Occipital lobe (tissue), 2 donors: ENCODE results near the gene ETFB. TPM values are rescaled to one million over a fixed set of nuclear protein-coding genes. Genes with fewer than 3 reads are reported as not detected.
"Not testable (repeated sequence)": the region's sequence is repeated elsewhere in the genome, so short reads cannot be mapped to it uniquely, and the experiment has no call there.

Experiments used
- DNase-seq: peaks from one replicate; lab custom pipeline; 2025; lab: John Stamatoyannopoulos, UW
- total RNA-seq: library from RNA; depleted of rRNA; stranded (reverse); fragments of >200 nt; gene quantifications from one replicate; pipeline ENCODE4 v1.2.3, GENCODE V29; 2014

The ETFB gene
- total RNA-seq = 49.8 TPM

GRCh38 chr19:51365965-51366388 is at the start of gene ETFB:
Gene ETFB (minus strand): TSS chr19:51366388. CDS start chr19:51366326, 62 bp downstream.
- DNase-seq = no peak

GRCh38 chr19:51415187-51415586 is 49.0 kb upstream of the ETFB start:
- no peak for DNase-seq

GRCh38 chr19:51410950-51411748 is 45.0 kb upstream of the ETFB start:
- DNase-seq = no peak

DNA sequence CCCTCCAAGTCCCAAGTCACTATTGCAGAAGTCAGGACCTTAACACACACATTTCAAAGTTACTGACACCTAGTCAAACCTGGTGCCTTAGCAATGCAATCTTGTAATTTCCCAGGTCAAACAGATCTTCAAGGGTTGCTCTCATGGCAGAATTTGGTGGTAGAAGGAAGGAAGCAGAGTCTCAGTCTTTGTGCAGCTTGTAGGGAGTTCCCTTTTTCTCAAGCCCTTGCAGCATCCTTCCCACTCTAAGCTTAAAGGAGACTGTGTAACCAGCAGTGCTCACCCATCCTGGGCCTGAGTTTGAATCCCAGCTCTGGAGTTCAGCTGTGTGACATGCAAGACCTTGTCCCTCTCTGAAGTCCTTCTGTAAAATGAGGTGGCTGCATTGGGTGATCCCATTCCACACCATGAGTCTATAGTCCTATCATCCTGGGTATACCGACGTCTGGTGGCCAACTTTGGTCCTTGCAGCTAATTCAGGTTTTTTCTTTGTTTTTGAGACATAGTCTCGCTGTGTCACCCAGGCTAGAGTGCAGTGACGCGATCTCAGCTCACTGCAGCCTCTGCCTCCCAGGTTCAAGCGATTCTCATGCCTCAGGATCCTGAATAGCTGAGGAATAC is 41.4 kb upstream of the ETFB start:
- DNase-seq = no peak

DNA sequence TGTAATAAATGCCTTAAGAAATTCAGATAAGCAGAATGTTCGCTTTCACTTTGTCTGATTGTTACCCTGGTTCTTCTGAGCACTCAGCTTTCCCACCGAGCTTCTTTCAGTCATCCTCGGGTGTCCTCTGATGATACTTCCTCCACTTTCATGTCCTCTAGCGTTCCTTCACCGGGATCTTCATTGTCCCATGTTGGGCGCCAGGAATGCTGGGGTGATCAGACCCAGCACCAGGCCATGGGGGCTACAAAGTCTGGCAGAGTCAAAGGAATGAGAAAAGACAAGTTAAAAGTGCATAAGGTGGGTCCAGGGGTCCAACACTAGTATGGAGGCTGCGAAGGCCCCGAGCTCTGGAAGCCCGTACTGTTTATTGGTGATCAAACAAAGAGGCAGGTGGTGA is 35.9 kb upstream of the ETFB start:
- DNase-seq = no peak

DNA sequence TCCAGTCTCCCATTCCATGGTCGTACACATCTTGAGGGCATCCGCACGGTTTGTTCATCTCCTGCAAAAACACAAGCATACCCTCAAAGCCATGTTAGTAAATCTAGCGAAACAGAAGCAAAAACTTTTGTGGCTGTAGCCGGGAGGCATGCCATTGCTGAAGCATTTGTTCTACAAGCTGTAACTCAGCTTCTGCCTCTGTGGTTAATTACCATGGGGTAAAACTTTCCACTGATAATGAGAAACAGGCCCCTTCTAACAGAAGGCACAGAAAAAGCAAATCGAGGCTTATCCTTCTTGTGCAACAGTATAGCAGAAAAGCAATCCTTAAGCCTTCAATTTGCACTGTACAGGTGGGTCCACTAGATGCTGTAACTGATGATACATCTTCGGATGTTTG is 33.7 kb upstream of the ETFB start:
- DNase-seq = not testable (repeated sequence)

DNA sequence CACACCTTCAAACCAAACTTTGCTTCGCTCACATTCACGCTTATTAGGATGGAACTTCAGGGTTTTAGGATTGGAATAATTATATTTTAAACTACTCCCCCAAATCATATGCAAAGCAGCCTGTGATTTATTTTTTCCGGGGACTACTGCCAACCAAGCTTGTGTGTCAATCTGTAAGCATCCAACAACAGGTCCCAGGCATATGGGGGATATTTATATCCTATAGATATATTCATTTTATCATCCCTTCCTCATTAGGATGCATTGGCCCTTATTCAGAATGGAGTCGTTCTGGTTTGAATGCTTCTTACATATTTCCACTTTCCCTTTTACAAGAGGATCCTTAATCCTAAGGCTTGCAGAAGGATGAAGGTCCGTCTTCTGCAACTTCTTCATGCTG is 33.0 kb upstream of the ETFB start:
- no peak for DNase-seq

DNA sequence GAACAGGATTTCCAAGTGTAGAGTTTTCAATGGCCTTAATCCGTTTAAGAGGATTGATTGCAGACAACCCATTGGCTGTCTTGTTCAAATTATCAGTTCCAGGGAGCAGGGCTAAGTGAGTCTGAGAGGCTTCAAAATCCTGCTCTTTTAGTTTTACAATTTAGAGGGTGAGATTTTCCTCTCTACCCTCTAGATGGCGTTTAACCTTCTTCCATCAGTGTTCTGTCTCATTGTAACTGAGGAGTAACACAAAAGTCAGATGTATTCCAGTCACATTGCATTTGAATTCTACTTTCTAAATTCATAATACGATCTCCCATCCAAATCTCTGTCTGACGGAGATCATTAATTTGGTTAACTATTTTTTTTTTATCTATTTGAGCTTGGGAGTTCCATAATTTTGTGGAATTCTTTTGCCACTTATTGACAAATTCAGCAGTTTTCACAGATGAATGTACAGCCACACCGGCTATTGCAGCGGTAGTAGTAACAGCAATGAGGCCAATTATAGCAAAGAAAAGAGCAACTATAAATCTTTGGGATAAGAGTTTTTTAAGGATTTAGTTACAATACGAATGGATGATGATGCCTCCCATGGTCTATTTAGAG is 32.0 kb upstream of the ETFB start:
- no peak for DNase-seq

DNA sequence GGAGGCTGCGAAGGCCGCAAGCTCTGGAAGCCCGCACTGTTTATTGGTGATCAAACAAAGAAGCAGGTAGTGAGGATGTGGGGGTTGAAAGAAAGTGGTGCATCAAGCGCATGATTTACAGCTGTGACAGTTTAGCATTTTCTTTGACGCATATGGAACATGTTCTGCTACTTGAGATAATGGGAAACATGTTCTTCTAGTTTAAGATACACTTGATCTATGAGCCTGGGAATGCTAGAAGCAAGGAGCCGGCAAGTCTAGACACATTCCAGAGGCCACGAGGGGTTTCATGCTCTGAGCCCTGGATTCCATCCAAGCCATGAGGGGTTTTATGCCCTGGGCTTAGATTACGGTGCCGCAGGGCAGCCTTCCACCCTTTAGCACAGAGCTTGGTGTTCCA is 31.3 kb upstream of the ETFB start:
- DNase-seq = not testable (repeated sequence)

DNA sequence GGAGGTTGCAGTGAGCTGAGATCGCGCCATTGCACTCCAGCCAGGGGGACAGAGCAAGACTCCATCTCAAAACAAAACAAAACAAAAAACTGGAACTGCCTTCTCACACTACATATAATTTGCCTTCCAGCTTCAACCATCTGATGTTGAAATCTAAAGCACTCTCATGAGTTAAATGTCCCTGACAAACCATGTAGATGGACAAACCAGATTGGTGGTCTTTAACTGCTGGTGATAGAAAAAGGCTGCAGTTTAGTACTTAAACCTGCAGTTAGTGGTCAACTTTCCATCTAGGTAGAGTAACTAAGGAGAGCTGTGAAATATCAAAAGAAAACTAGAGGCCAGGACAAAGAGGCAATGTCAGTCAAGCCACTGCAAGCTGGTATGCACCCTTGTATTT is 30.0 kb upstream of the ETFB start:
- DNase-seq = no peak

- peak; percentile 90 for DNase-seq
Observed at GRCh38 chr19:51394050-51394836, 28.1 kb upstream of the ETFB start.

- DNase-seq = no peak
Observed at GRCh38 chr19:51392701-51393100, 26.5 kb upstream of the ETFB start.

GRCh38 chr19:51391073-51391611 is 25.0 kb upstream of the ETFB start:
- DNase-seq = no peak

GRCh38 chr19:51389143-51389542 is 23.0 kb upstream of the ETFB start:
- no peak for DNase-seq

DNA sequence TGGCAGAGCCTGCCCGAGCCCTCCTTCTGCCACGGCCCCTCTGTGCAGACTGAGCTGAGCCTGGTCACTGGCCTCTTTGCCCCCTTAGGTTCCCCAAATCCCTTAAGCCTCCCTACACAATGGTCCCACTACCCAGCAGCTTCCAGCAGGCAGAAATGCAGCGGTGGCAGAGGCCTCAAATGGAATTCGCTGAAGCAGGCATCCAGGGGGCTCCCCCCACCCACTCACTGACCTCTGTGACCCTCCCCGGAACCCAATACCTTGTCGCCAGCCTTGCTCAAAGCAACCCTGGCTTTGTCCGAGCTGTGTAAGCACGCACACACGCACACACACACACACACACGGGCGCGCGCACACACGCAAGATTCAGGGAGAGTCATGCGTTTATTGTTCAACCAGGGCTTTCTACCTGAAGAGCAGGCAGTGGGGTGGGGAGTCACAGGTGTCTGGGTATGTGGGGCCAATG is 21.8 kb upstream of the ETFB start, which contains the start of gene LIM2:
Gene LIM2 (minus strand): TSS at position 51 of the 466 bp plus-strand sequence. CDS start 531 bp downstream, outside the sequence.
- DNase-seq = no peak

- no peak for DNase-seq
Observed at GRCh38 chr19:51386882-51387520, 20.8 kb upstream of the ETFB start.

DNA sequence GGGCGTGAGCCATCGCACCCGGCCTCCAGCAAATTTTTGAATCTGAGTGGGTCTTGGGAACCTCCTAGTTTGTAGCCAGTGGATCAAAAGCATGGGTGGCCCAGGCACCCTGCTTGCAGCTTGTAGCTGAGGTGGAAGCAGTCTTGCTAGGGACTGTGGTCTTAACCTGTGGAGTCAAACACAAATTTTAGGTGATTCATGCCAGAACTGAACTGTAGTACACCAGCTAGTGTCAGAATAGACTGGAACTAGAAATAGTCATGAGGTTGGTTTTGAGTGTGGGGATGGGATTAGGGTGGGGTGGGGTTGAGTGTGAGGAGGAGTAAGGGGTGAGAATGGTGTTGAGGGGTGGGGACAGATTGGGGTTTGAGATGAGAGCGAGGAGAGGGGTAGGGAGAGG is 15.8 kb upstream of the ETFB start:
- DNase-seq = no peak

DNA sequence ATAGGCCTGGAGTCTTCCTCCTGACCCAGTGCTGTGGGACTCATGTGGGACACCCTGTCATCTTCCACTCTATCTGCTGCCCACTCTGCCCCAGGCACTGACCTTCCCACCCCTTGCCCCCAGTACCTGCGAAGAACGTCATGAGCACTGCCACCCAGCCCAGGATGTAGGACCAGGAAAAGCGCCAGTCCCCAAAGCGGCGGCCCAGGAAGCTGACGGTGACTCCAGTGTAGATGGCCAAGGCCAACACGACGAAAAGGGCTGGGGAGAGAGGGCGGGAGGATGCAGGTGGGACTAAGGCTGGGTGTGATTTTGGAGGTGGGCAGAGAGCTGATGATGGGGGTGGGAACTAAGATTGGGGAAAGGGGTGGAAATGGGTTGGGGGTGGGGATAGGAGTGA is 14.2 kb upstream of the ETFB start:
- DNase-seq = no peak

DNA sequence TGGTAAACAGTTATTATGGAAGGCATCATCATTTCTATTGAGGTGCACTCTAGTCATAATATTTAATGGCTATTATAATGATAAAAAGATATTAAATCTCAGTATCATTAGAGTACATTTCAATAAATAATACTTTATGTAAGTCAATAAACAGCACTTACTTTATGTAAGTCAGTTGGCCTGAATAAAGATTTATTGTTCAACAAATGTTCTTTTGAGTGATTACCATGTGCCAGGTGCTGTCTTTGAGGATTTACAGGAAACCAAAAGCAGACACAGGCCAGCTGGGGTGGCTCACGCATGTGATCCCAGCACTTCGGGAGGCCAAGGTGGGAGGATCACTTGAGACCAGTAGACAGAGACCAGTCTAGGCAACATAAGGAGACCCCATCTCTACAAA is 11.2 kb upstream of the ETFB start:
- no peak for DNase-seq

DNA sequence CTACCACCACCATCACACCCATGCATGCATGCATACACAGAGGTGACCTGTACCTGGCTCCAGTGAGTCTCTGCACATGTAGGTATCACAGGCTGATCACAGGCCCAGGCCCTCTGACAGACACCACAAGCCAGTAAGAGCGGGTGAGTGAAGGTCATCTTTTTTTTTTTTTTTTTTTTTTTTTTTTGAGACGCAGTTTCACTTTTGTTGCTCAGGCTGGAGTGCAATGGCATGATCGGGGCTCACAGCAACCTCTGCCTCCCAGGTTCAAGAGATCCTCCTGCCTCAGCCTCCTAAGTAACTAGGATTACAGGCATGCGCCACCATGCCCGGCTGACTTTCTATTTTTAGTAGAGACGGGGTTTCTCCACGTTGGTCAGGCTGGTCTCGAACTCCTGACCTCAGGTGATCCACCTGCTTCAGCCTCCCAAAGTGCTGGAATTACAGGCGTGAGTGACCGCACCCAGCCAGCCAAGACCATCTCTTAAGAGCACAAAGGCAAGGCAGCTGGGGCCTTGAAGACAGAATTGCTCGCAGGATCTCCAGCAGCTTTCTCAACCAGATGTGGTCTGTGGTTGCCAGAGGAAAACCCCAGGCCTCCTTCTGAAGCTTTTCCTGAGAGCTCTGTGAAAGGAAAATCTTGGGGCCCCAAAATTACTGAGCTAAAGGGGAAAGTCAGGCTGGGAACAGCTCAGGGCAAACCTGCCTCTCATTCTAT is 9.5 kb upstream of the ETFB start:
- DNase-seq = no peak
